Inflammatory macrophage (primary cell): ENCODE results near the gene DRC7.
A peak's percentile ranks its signal among the peaks of the same experiment; 100 is the strongest.
"Not testable (repeated sequence)": the region's sequence is repeated elsewhere in the genome, so short reads cannot be mapped to it uniquely, and the experiment has no call there.

Source experiments
- DNase-seq, 2 donors: peaks; one replicate each; pipeline ENCODE4 v3.0.0-alpha.2; 2020 to 2022

Gene DRC7

DNA sequence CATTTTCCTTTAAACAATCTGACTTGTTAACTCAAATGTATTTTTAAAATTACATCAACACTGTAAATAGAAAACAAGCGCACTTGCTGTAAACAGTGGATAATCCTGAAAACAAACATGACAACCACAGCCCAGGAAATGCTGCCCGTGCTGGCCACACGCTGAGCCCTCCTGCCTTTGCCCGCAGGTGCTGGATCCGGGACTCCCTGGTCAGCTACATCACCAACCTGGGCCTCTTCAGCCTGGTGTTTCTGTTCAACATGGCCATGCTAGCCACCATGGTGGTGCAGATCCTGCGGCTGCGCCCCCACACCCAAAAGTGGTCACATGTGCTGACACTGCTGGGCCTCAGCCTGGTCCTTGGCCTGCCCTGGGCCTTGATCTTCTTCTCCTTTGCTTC is 33.1 kb upstream of the DRC7 start:
- DNase-seq: no peak

DNA sequence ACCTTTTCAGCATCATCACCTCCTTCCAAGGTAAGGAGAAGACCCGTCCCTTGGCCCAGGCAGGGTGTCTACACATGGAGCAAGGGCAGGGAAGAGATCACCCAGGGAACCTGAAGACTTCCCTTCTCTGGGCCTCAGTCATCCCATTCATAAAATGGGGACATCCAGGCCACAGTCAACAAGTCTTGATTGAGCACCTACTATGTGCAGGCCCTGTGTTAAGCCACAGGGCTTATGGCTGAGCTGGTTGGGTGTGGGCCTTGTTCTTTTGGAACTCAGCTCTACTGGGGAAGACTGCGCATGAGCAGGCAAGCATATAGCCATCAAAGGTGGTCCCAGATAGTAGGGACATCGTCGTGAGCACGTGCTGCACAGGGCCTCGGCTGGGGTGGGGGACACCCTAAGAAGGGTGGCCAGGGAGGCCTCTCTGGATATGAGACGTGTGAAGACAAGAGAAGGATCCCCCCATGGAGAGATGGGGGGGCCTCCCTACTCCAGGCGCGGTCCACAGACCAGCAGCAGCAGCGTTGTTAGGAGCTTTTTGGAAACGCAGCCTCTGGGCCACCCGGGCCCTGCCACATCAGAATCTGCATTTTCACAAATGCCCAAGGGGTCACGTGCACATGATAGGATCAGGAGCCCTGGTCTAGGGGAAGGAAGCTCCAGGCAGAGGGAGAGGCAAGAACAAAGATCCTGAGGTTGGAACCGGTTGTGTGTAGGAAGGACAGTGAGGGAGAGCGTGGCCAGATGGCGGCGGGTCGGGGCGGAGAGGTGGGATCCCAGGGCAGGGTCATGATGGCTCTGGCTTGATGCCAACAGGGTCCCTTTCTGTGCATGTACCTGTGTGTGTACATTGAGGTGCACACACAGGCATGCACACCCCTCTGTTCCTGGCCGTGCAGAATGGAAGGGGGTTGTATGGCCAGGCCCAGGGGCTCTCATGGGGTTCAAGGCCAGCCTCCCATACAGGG is 32.4 kb upstream of the DRC7 start:
- no peak for DNase-seq

DNA sequence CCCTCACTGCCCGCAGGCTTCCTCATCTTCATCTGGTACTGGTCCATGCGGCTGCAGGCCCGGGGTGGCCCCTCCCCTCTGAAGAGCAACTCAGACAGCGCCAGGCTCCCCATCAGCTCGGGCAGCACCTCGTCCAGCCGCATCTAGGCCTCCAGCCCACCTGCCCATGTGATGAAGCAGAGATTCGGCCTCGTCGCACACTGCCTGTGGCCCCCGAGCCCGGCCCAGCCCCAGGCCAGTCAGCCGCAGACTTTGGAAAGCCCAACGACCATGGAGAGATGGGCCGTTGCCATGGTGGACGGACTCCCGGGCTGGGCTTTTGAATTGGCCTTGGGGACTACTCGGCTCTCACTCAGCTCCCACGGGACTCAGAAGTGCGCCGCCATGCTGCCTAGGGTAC is 31.2 kb upstream of the DRC7 start:
- DNase-seq: no peak

DNA sequence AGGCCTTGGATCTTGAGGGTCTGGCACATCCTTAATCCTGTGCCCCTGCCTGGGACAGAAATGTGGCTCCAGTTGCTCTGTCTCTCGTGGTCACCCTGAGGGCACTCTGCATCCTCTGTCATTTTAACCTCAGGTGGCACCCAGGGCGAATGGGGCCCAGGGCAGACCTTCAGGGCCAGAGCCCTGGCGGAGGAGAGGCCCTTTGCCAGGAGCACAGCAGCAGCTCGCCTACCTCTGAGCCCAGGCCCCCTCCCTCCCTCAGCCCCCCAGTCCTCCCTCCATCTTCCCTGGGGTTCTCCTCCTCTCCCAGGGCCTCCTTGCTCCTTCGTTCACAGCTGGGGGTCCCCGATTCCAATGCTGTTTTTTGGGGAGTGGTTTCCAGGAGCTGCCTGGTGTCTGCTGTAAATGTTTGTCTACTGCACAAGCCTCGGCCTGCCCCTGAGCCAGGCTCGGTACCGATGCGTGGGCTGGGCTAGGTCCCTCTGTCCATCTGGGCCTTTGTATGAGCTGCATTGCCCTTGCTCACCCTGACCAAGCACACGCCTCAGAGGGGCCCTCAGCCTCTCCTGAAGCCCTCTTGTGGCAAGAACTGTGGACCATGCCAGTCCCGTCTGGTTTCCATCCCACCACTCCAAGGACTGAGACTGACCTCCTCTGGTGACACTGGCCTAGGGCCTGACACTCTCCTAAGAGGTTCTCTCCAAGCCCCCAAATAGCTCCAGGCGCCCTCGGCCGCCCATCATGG is 30.5 kb upstream of the DRC7 start:
- DNase-seq: no peak

DNA sequence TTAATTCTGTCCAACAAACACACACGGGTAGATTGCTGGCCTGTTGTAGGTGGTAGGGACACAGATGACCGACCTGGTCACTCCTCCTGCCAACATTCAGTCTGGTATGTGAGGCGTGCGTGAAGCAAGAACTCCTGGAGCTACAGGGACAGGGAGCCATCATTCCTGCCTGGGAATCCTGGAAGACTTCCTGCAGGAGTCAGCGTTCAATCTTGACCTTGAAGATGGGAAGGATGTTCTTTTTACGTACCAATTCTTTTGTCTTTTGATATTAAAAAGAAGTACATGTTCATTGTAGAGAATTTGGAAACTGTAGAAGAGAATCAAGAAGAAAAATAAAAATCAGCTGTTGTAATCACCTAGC is 30.0 kb upstream of the DRC7 start:
- DNase-seq: no peak

DNA sequence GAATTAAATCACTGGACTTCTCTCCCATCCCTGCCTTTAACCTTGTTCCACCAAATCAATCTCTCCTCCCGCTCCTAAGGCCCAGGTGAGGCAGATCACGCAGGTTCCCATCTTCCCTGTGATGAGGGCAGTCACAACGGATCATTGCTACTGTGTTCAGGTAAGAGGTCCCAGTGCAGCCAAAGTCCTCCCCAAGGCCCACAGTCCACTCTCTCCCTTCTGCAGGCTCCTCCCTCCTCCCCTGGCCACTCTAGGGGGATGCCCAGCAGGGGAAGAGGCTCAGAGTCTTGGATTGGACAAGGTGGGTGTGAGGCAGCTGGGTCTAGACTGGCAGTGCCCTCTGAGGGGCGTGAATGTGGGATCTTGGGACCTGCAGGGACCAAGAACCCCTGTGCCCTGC is 29.1 kb upstream of the DRC7 start:
- DNase-seq: no peak

DNA sequence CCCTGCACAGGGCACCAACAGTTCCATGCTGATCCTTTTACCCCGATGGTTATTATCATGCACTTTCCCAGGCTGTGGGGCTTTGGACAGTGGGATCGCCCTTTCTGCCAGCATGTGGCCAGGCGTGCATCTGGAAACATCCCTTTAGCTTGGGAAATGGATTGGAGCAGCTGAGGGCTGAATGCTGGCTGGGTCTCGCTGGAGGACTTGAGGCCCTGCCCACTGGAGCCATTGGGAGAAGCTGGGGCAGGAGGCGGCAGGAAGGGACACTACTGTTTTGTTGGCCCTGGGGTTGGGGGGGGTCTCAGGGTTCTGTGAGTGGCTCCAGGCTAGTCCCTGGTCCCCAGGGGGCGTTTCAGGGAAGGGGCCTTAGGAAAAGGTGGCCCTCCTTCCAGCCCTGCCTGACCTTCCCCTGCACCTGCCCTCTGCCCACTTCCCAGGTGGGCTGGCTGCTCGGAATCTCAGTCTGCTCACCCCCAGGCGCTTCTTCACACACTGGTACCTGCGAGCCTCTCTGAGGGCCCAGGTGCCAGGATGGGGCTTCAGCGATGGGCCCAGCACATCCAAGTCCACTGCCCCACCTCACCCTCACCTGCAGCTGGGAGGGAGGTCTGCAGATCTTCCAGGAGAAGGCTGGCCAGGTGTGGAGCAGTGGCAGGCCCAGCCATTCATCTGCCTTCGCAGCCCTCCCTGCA is 28.1 kb upstream of the DRC7 start:
- DNase-seq: no peak

DNA sequence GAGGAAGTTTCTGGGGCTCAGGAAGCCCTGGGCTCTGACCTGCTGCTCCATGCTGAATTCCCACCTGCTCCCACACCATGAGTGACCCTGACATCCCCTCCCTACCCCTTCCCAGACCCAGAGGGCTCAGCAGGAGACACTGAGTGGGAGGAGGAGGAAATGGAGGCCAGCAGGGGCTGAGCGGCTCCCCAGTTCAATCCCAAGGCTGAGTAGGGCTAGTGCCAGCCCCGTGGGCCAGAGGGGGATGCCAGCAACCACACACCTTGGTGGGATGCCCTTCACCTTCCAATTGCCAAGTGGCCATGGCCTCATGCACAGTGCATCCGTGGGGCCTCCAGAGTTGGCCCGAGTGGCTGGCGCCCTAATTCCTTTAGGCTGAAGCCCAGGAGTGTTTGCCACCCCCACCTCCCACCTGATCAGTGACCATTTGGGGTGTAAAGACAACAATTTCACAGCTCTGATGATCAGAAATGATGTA is 27.5 kb upstream of the DRC7 start:
- no peak for DNase-seq

DNA sequence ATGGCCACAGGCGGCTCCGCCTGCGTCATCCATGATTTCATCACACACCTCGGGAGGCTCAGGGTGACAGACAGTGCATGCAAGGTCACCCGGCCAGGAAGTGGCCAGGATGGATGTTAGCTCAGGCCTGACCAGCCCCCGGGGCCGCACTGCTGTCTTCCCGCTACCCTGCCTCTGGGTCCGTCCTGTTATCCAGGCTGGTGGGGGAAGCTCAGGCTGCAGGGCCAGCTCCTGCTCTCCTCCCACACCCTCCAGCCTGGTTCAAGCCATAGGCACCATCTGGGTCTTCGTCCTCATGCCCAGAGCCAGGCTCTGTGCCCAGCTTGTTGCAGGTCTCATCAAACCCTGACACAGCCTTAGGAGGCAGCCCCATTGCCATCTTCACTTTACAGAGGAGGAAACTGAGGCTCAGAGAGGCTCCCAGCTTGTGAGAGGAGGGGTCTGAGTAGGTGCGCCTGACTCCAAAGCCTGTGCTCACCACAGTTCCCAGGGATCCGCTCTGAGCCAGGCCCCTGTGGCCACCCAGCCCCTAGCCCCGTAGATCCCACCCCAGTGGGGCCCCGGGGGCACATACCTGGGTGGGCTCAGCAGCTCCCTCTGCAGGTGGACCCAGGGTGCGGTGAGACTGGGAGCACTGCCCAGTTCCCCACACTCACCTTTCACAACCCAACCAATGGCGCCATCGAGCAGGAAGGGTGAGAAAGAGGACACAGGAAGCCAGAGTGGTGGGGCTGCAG is 26.9 kb upstream of the DRC7 start:
- peak; percentile 95 to 96 for DNase-seq

DNA sequence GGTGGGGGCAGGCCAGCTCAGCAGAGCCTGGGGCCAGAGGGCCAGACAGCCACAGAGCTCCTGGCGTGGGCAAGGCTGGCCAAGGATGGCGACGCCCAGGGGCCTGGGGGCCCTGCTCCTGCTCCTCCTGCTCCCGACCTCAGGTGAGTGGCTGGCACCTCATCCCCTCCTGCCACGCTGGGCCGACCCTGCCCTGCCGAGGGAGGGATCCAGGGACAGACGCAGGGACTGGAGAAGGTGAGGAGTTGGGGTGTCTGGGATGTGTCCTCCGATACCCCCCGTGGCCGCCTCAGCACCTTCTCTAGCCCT is 26.4 kb upstream of the DRC7 start, which contains the start of gene ADGRG3:
Gene ADGRG3 (plus strand): TSS at position 44 of the 309 bp plus-strand sequence. CDS start 42 bp downstream, at position 86.
- DNase-seq: no peak

DNA sequence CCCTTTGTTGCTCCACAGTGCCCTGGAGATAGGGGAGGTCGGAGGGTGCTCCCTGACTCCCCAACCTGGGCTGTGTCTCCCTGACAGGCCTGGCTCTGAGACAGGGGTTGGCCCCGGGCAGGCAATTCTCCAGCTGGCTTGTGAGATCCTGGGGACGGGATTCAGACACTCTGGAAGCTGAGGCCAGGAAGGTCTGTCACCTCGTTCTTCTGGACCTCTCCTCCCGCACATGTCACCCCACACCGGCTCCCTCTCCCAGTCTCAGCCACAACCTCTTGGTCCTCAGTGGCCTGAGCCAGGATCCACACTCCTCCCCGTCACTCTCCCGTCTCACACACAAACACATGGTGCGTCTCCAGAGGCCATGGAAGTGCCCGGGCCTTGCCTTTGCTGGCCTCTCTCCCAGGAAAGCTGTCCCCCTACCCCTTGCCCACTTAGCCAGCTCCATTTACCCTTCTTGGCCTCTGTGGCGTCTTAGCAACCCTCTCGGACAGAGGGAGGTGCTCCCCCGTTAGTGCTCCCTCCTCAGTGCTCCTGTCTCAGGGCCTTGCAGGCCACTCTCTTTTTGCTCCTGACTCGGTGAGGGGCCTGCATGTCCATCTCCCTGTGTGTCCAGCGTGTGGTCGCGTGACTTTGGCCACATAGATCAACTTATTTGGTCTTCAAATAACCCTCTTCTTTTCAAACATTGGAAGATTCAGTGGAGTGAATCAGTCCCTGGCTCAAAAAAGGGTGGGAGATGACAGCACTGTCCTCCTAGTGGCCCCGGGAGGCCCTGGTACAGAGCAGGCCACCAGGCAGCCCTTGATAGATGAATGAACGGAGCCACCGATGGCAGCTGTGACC is 25.8 kb upstream of the DRC7 start:
- no peak for DNase-seq

DNA sequence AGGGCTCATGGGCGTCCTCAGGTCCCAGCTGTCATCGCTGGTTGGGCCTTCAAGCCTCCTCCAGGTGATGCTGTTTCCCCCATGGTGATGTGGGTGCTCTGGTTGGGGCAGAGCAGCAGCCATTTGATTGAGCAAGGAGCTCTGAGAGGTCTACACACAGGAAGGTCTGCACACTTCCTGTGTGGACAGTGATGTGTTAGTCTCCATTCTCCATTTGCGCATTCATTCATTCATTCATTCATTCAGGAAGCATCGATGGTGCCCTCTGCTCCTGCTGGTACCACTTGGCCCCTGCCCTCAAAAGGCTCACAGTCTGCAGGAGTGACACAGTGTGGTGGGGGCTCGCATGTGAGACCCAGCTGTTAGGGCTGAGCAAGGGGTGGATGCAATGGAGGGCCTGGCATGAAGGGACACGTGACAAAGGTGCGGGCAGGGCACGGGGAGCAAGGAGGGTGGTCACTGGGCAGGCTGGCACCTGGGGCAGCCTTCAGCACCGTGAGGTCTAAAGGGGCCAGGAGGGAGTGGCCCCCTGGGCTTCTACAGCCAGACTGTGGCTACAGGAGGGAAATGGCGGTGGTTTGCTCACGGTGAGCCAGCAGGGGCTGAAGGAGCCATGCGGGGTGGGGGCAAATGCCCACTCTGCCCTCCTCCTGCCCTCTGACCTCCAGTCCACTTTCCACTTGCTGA is 25.0 kb upstream of the DRC7 start:
- no peak for DNase-seq

DNA sequence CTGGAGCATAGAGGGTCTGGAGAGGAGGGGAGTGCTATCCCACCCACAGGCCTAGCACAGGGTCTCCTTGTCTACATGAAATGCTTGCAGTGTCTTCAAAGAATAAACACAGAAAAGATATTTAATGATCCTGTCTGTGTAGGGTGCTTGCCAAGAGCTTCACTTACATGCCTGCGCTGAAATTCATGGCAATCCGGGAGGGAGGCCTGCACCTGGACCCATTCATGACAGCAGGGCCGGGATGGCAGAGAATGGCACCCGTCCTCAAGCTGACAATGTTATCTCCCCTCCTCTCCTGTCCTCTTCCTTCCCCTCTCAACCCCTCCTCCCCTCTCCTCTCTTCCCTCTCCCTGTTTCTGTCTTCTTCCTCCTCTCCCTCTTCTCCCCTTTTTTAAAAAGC is 24.4 kb upstream of the DRC7 start:
- DNase-seq: no peak

DNA sequence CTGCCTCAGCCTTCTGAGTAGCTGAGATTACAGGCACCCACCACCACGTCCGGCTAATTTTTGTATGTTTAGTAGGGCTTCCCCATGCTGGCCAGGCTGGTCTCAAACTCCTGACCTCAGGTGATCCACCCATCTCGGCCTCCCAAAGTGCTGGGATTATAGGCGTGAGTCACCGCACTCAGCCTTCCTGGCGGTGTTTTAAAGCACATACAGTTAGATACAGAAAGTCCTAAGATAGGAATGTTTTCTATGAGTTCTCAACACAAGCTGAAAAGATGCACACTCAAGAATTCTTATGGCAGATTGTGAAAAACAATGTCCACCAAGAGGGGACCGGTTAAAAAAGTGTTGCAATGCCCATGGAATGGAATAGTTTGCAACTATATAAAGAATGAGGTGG is 23.2 kb upstream of the DRC7 start:
- not testable (repeated sequence) for DNase-seq

DNA sequence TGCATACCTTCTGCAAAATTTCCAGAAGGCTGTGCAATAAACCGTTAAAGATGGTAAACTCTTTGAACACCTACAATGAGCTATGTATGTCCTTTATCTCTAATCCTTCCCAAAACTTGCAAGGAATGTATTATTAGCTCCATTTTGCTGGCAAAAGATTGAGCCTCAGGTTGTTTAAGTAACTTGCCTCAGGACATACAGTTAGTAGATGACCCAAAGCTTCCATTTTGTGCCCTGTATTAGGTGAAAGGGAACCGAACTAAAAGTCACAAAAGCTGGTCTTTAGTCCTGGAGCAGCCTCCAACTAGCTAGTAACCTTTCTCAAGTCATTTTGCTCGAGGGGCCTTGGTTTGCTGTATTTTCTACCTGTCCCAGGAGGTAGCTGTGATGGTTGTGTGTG is 22.2 kb upstream of the DRC7 start:
- no peak for DNase-seq

DNA sequence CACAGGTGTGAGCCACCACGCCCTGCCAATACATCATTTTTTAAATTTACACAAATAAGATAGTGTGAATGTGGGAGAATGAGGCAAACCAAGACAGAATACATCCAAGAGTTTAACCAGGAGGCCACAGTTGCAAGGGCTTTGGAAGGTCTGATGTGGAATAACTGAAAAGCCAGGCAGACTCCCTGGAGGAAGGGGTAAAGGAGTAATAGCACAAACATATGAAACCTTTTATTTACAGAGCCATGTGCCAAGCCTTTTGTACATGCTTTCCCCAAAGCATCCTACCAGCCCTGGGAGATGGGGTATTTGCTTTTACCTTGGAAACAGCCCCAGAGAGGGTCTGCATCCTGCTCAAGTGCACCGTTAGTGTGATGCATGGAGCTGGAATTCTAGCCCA is 21.8 kb upstream of the DRC7 start:
- no peak for DNase-seq

DNA sequence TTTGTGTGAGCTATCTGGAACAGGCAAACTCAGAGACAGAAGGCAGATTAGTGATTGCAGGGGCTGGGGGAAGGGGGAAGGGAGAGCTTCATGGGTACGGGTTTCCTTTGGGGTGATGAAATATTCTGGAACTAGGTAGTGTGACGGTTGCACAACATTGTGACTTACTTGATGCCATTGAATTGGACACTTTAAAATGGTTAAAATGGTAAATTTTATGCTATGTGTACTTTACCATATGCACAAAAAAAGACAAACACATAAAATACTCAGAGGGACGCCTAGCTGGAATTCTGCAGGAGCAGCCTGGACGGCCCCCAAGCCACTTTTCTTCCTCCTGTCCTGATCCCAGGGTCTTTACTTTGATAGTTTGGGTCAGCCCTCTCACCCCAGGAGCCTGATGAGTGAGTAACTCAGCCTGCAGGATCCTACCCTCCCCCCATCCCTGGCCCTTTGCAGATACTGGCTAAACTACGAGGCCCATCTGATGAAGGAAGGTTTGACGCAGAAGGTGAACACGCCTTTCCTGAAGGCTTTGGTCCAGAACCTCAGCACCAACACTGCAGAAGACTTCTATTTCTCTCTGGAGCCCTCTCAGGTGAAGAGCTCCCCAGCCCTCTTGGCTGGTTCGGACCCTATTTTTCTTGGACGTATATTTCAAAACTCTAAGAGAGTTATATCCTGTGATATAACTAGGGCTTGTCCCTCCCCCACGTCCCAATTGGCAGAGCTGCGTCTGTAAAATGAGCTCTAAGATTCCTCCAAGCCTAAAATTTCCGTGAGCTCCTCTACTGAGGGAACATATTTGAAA is 18.7 kb upstream of the DRC7 start:
- DNase-seq: no peak

DNA sequence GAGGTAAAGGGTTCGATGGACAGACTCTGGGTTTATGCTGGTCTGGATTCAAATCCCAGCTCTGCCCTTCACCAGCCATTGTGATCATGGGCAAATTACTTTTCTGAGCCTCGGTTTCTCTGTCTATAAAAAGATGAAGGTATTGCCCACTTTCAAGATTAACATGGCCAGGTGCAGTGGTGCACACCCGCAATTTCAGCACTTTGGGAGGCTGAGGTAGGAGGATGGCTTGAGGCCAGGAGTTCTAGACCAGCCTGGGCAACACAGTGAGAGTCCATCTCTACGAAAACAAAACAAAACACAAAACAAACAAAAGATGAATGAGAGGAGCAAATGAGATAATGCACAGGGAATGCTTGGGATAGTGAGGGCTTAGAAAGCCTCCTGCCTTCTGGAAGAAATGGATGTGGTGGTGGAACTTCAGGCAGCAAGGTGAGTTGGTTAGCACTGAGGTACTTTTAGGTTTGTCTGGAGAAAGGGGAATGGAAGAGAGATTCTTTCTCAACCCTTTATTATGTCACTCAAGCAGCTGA is 18.0 kb upstream of the DRC7 start:
- no peak for DNase-seq

DNA sequence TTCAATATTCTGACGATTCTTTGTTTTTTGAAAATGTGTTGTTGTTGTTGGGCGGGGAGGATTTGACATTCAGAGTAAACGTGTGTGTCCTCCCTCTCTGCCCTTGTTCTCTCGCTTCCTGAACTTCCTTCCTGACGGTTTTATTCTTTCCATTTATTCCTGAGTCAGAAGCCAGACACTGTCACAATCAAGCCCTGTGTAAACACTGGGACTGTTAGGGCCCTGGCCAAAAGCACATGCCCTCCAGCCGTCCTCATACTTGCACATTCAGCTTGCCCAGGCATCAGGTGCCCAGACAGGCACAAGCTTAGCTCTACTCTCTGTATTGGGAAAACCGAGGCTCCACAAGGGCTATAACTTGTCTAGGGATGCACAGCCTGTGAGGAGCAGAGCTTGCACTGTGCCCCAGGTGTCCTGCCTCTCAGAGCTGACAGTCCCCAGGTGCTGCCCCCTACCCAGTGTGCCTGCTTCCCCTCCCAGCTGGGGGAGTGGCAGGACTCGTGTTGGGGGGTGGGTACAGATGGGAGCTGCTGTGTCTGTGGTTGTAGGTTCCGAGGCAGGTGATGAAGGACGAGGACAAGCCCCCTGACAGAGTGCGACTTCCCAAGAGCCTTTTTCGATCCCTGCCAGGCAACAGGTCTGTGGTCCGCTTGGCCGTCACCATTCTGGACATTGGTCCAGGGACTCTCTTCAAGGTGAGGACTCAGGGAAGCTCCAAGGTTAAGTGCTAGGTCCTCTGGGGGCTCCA is 16.8 kb upstream of the DRC7 start:
- no peak for DNase-seq
